HCT116 (cell line): ENCODE results near the gene GLYR1. TPM values are rescaled to one million over a fixed set of nuclear protein-coding genes. Genes with fewer than 3 reads are reported as not detected.

ENCODE experiments used
- ATAC-seq: fragments of 200-7000 bp; cut with Tn5 transposase; 2 replicates; pipeline ENCODE4 v1.9.1; 2020; ENCODE audit warnings: mild to moderate bottlenecking, moderate library complexity
- BruUV-seq: library from RNA; stranded (reverse); fragments of 400-500 nt; replicated peaks from 2 replicates; lab custom pipeline; 2021; lab: Mats Ljungman, UMichigan
- CTCF ChIA-PET: fragments of 300-600 bp; sonication (Branson Sonifier 250); formaldehyde crosslinking; loops from one replicate; lab custom pipeline; 2021; ENCODE audit warnings: antibody characterized with exemption; lab: Charles Lee
- POLR2A ChIA-PET: fragments of 300-600, 350-600 bp; sonication (Branson Sonifier 250); formaldehyde crosslinking; loops from one replicate; lab custom pipeline; 2021; ENCODE audit warnings: antibody characterized with exemption; lab: Charles Lee
- RAD21 ChIA-PET, 2 experiments: fragments of 300-600 bp; sonication (Branson Sonifier 250); formaldehyde crosslinking; loops; one replicate each; lab custom pipeline; 2023; ENCODE audit warnings: low total read pairs in 2 of 2; ENCODE audit not compliant: uncharacterized antibody in 2 of 2, unreplicated experiment in 2 of 2, low non-redundant PET in 1 of 2; lab: Charles Lee
- DNase-seq: peaks from one replicate; pipeline ENCODE4 v3.0.0-alpha.2; 2010; ENCODE audit warnings: low read depth, low spot score
- H2AFZ ChIP-seq: fragments of 200-600 bp; shearing (Covaris generic), sonication (generic); 2 replicates; pipeline ENCODE4 v1.6.1; 2017; ENCODE audit warnings: low read depth, mixed run types, mixed read lengths, antibody characterized with exemption, low read length; ENCODE audit not compliant: poor library complexity, severe bottlenecking
- H3K27ac ChIP-seq: 2 replicates; pipeline ENCODE4 v1.5.1; 2012; ENCODE audit warnings: low read depth, low read length
- H3K27me3 ChIP-seq: fragments of 200-600 bp; sonication (generic); 2 replicates; pipeline ENCODE4 v1.6.1; 2016; ENCODE audit warnings: mixed run types, low read length, mixed read lengths; ENCODE audit not compliant: insufficient read depth
- H3K36me3 ChIP-seq, 2 experiments: fragments of 200-500 bp in 1 of 2; fragments of 200-600 bp in 1 of 2; sonication (Bioruptor generic) in 1 of 2; sonication (generic) in 1 of 2; 2 replicates each; pipeline versions ENCODE4 v1.5.1 to v1.6.1; 2014 to 2016; ENCODE audit warnings: low read length in 2 of 2, inconsistent platforms in 1 of 2, mixed read lengths in 1 of 2, mixed run types in 1 of 2; ENCODE audit not compliant: insufficient read depth in 2 of 2, control insufficient read depth in 1 of 2
- H3K4me1 ChIP-seq, 2 experiments: fragments of 200-600 bp in 1 of 2; sonication (generic) in 1 of 2; 2 replicates each; pipeline versions ENCODE4 v1.5.1 to v1.6.1; 2012 to 2017; ENCODE audit warnings: low read length in 2 of 2, inconsistent platforms in 1 of 2, mild to moderate bottlenecking in 1 of 2, mixed read lengths in 1 of 2, mixed run types in 1 of 2, moderate library complexity in 1 of 2; ENCODE audit not compliant: insufficient read depth in 2 of 2, control insufficient read depth in 1 of 2
- H3K4me2 ChIP-seq: fragments of 200-600 bp; sonication (generic); 2 replicates; pipeline ENCODE4 v1.6.1; 2017; ENCODE audit warnings: mixed run types, low read length, mixed read lengths
- H3K4me3 ChIP-seq, 2 experiments: fragments of 200-600 bp in 1 of 2; sonication (generic) in 1 of 2; replicated peaks in 1 of 2; 2 replicates each; pipeline ENCODE4 v1.5.1; 2011 to 2016; ENCODE audit warnings: low read length in 2 of 2, control low read depth in 1 of 2, low read depth in 1 of 2, mild to moderate bottlenecking in 1 of 2, mixed read lengths in 1 of 2, mixed run types in 1 of 2
- H3K79me2 ChIP-seq: fragments of 200-600 bp; sonication (generic); 2 replicates; pipeline ENCODE4 v1.6.1; 2017; ENCODE audit warnings: mild to moderate bottlenecking, mixed run types, low read length, moderate library complexity, mixed read lengths; ENCODE audit not compliant: insufficient read depth
- H3K9ac ChIP-seq: fragments of 200-600 bp; sonication (generic); 2 replicates; pipeline ENCODE4 v1.6.1; 2016; ENCODE audit warnings: low read length, mixed read lengths
- H3K9me2 ChIP-seq: fragments of 200-600 bp; sonication (generic), shearing (Covaris generic); 2 replicates; pipeline ENCODE4 v1.6.1; 2017; ENCODE audit warnings: mixed run types, mild to moderate bottlenecking, moderate library complexity; ENCODE audit not compliant: insufficient read depth
- H3K9me3 ChIP-seq, 2 experiments: fragments of 200-500 bp in 1 of 2; fragments of 200-600 bp in 1 of 2; sonication (Bioruptor generic) in 1 of 2; sonication (generic) in 1 of 2; 2 replicates each; pipeline ENCODE4 v1.6.1; 2014 to 2017; ENCODE audit warnings: low read length in 2 of 2, mixed read lengths in 2 of 2, inconsistent platforms in 1 of 2, low read depth in 1 of 2, mild to moderate bottlenecking in 1 of 2, mixed run types in 1 of 2, moderate library complexity in 1 of 2; ENCODE audit not compliant: control insufficient read depth in 1 of 2, insufficient read depth in 1 of 2
- H4K20me1 ChIP-seq: fragments of 200-600 bp; sonication (generic), shearing (Covaris generic); 2 replicates; pipeline ENCODE4 v1.6.1; 2017; ENCODE audit warnings: mixed run types, mild to moderate bottlenecking, moderate library complexity; ENCODE audit not compliant: insufficient read depth
- EGR1 ChIP-seq: IDR thresholded peaks from 2 replicates; pipeline ENCODE4 v1.6.1; 2012; ENCODE audit warnings: low read depth
- FOSL1 ChIP-seq: IDR thresholded peaks from 2 replicates; pipeline ENCODE4 v1.6.1; 2012; ENCODE audit warnings: low read depth
- MAX ChIP-seq: IDR thresholded peaks from 2 replicates; pipeline ENCODE4 v1.6.1; 2012
- REST ChIP-seq: IDR thresholded peaks from 2 replicates; pipeline ENCODE4 v1.6.1; 2012; ENCODE audit warnings: low read depth
- SP1 ChIP-seq: IDR thresholded peaks from 2 replicates; pipeline ENCODE4 v1.6.1; 2012; ENCODE audit warnings: low read depth
- SRF ChIP-seq: IDR thresholded peaks from 2 replicates; pipeline ENCODE4 v1.6.1; 2012; ENCODE audit warnings: low read depth
- TCF7L2 ChIP-seq: IDR thresholded peaks from 2 replicates; pipeline ENCODE4 v1.7.0; 2011; ENCODE audit warnings: borderline replicate concordance, inconsistent platforms; ENCODE audit not compliant: insufficient read depth, insufficient read length; ENCODE audit errors: extremely low read depth
- intact Hi-C: fragments of 100-400 bp; cut with micrococcal nuclease; formaldehyde crosslinking; loops from 2 replicates; pipeline ENCODE4 v1.10.0; 2022
- total RNA-seq: library from RNA; stranded (reverse); gene quantifications from one replicate; pipeline ENCODE4 v1.2.1, GENCODE V29; 2021; ENCODE audit not compliant: unreplicated experiment

Gene GLYR1
- total RNA-seq, 1 experiment from 2014 or later = 50.0 TPM

DNA sequence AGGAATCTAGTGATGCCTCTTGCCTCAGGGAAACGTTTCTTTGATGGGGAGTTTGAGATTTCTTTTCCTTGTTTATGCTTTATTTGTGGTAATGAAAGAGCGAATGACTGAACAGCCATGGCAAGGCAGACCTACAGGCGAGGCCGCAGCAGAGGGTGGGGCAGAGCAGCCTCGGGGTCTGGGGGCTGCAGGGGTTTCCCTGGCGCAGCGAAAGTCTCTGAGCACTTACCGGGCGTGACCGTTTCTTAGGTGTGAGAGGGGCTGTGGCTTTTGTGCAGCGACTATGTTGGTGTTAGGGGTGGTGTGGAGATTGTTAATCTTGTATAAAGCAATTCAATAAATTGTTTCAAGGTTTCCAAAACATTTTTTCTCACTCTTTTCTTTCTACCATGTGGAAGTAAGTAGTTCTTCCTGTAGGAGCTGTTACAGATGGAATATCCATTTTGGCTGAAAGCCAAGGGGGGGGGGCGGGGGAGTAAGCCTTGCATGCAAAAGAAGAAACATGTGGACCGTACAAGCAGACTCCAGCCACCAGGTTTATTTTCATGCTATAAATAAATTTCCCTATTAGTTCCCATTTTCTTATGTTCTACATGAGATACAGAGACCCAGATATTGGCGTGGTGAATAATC, 35.0 kb upstream of the GLYR1 start:
- H3K27ac ChIP-seq = peak overlapping the region; percentile 45
- RAD21 ChIA-PET = no interaction called here

DNA sequence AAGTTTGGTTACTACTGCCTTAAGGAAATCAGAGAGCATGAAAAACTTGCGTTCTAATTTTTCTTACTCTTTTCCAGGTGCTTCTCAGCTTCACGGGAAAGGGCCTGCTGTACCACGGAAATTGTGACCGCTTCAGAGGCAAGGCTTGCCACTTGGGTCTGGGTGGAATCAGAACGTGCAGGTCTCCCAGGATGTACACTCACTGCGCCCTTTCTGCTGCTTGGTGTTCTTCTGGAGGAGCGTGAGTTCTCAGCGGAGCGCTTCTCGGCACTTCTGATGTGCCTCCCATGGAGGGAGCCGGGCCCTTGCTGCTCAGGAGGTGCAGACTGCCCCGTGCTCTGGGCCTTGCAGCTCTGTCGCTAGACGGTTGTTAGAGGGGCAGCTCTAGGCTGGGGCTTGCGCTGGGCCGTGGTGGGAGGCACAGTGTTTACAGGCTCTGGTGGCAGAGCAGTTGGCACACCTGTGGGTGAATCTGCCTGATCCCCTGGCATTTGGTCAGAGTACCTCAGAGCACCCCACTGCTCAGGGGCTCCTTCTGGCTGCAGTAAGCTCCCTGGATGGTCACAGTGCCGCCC, 33.0 kb upstream of the GLYR1 start:
- H4K20me1 ChIP-seq = peaks cover 8% of the 10 kb centered on the region; the same call in 1 of the 2 replicates
- no peak overlapping the region for H3K4me2 ChIP-seq
- no peak overlapping the region for H2AFZ ChIP-seq
- H3K27ac ChIP-seq = no peak overlapping the region
- H3K27me3 ChIP-seq = no peaks in the 10 kb centered on the region
- BruUV-seq = no TSS peak
- intact Hi-C loops = no loop called here
- no peaks in the 10 kb centered on the region; a peak in 1 of 4 replicates for H3K9me3 ChIP-seq
- H3K4me1 ChIP-seq = peaks cover 25 to 27% of the 10 kb centered on the region in 2 experiments
- H3K4me3 ChIP-seq = no peak overlapping the region
- ATAC-seq = no peak
- ChIA-PET CTCF (no interaction called here), POLR2A (no interaction called here), RAD21 (no interaction called here)
- peaks cover 36 to 54% of the 10 kb centered on the region in 2 experiments for H3K36me3 ChIP-seq
- H3K79me2 ChIP-seq = no peaks in the 10 kb centered on the region
- no peak for TF ChIP-seq SP1
- TF ChIP-seq SRF = no peak
- no peak for TF ChIP-seq EGR1
- no peak for TF ChIP-seq FOSL1
- TF ChIP-seq TCF7L2 = no peak
- no peak for TF ChIP-seq MAX
- TF ChIP-seq REST = no peak
- no peaks in the 10 kb centered on the region for H3K9me2 ChIP-seq
- no peak overlapping the region for H3K9ac ChIP-seq
- DNase-seq = no peak

More for the DNA sequence above, 35.0 kb upstream of the GLYR1 start:
- Histone ChIP-seq H3K79me2 (no peaks in the 10 kb centered on the region), H3K9me2 (no peaks in the 10 kb centered on the region), H3K36me3 (peaks cover 31 to 52% of the 10 kb centered on the region in 2 experiments), H2AFZ (no peak overlapping the region), H3K27me3 (no peaks in the 10 kb centered on the region), H3K9me3 (no peaks in the 10 kb centered on the region; a peak in 1 of 4 replicates), H3K4me1 (peaks cover 21 to 27% of the 10 kb centered on the region in 2 experiments), H3K9ac (0 out of 2 replicates have a peak overlapping the region, but pooled peaks have one; percentile 2), H3K4me3 (no peak overlapping the region), H3K4me2 (peak overlapping the region; percentile 55), H4K20me1 (peaks cover 8% of the 10 kb centered on the region; the same call in 1 of the 2 replicates)
- no peak; the same call in 1 of the 2 replicates for ATAC-seq
- intact Hi-C loops = loop anchor here (1.0 to 2.0 kb wide), 2 partner anchors 63 to 75 kb away; no protein-coding TSS in a partner anchor
- ChIA-PET POLR2A (no interaction called here), CTCF (no interaction called here)
- no peak for DNase-seq
- BruUV-seq = no TSS peak
- no peak for TF ChIP-seq SP1
